Cerebellar nuclear complex (tissue), 1 donor: ENCODE results near the gene EIF4A2.

Experiments
- DNase-seq, 2 experiments: peaks; one replicate each; lab custom pipeline; 2025; lab: John Stamatoyannopoulos, UW

The EIF4A2 gene

DNA sequence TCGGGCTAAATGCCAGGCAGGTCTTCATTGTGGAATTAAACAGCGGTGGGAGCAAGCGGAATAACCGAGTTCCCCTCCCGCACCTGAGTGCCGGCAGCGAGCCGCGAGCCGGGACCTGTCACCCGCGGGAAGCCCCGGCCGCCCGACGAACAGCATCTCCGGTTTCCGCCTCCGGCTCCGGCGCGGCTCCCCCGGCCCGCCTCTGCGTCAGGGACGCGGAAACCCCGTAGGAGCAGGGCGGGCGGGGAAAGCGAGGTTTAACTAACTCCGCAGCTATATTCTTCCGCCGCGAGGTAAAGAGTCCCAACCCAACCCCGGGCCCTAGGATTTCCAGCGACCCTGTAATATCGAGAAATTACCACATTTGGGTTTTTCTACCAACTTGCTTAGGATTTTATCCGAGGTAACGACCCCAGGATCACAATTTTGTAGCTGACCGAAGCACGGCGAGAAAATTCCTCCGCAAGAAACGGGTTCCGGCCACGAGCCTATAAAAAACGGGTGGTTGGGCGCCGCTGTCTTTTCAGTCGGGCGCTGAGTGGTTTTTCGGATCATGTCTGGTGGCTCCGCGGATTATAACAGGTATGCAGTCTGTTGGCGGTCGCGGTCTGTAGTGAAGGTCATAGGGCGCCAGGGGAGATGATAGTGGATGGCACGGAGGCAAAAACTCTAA, at the start of gene EIF4A2:
Gene EIF4A2, plus strand, starts transcription at position 520 of the 673 bp plus-strand sequence. Its CDS starts 34 bp downstream, at position 554.
- DNase-seq: peak; percentile 13 to 47

- DNase-seq: no peak
These were observed 40.6 kb upstream of the EIF4A2 start for GRCh38 chr3:186742618-186743380.

DNA sequence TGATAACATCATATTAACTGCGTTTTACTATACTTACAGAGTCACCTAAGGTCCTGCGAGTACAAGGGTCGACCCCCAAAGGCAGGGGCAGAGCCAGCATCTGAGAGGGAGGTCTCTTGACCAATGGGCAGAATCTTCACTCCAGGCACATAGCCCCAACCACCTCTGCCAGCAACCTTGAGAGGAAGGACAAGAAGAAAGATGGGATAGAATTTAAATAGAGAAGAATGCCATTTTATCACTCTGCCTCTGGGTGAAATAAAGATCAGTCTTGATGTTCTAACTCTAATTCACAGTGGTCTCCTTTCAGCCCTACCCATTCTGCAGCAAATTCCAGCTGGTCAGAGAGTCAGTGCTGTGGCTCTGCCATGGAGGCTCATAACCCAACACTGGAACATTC, 39.7 kb upstream of the EIF4A2 start:
- no peak for DNase-seq

DNA sequence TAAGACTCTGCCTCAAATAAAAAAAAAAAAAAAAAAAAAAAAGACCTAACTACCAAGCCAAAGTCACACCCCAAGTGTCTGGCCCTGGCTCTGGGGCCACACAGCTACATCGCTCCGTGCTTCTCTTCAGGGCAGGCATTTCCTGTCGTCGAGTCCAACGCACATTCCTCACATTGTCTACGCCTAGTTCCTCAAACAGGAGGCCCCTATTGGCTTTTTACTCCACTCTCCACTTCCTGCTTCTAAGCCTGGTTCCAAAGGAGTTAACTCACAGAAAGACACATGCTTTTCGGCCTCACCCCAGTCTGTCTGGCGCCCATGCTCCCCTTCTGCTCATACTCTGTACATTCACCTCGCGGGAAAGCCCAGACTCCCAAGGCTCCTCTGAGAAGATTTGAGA, 37.4 kb upstream of the EIF4A2 start:
- no peak for DNase-seq

DNA sequence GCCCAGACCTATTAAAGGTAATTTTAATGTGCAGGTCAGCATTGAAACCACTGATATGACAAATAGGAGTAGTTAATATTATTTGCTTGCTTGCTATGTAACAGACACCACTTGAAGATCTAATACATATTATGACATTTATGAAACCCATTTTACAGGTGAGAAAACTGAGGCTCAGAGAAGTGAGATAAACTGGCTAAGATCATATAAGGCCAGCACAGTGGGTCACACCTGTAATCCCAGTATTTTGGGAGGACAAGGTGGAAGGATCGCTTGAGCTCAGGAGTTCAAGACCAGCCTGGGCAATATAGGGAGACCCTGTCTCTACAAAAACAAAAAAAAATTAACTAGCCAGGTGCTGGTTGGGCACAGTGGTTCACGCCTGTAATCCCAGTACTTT, 33.1 kb upstream of the EIF4A2 start:
- DNase-seq: no peak

DNA sequence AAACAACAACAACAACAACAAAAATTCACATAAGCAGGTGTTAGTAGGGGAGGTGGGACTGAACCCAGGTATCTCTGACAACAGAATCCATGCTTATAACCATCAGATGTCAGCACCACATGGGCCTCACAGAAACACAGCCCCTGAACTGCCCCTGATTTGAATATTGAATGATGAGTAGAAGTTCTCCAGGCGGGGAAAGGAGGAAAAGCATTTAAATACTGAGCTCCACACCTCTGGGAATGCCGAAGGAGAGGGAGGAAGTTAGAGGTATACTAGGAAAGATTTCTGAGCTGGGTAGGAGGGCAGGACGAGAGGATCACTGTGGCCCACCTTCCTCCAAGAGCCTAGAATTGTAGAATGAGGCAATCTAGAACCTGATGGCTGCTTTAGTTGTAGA, 31.9 kb upstream of the EIF4A2 start:
- DNase-seq: no peak

GRCh38 chr3:186754006-186754405, 29.4 kb upstream of the EIF4A2 start:
- no peak for DNase-seq

DNA sequence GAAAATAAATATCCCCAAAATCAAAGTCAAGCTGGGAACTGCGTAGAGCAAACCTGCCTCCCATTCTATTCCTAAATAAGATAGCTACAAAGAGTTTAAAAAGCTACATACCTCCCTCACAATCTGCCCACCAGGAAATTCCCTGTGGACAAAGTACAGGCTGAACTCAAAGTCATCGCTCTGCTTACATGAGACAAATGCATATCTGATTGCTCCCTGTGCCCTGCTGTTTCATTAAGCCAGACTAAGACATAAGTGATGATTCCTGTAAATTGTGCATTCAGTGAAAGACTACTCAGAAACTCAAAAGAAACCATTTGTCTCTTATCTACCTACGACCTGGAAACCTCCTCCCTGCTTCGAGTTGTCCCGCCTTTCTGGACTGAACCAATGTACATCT, 28.5 kb upstream of the EIF4A2 start:
- no peak for DNase-seq

GRCh38 chr3:186757214-186757613, 26.2 kb upstream of the EIF4A2 start:
- no peak for DNase-seq

GRCh38 chr3:186757686-186758220, 25.6 kb upstream of the EIF4A2 start:
- no peak for DNase-seq

- DNase-seq: no peak
These were observed 24.0 kb upstream of the EIF4A2 start for GRCh38 chr3:186759231-186759930.

DNA sequence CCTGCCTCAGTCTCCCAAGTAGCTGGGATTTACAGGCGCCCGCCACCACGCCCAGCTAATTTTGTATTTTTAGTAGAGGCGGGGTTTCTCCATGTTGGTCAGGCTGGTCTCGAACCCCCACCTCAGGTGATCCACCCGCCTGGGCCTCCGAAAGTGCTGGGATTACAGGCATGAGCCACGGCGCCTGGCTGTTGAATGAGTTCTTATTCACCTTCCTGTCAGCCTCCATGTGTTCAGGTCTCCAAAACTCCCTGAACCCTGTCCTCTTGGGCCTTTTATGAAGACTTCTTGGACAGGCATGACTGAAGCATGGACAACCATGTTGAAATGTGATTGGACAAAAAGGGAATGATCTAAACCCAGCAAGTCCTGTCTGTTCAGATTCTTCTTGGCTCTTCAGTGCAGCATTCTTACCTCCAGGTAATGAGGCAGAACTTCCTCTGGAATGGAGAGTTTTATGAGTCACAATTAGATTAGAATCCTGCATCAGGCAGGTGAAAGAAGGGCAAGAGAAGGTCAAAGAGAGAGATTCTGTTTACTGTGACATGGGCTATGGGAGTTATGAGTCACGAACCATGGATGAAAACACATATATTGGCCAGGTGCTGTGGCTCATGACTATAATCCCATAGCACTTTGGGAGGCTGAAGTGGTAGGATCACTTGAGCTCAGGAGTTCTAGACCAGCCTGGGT, 23.1 kb upstream of the EIF4A2 start:
- no peak for DNase-seq

- DNase-seq: no peak
These were observed 22.4 kb upstream of the EIF4A2 start for GRCh38 chr3:186760897-186761447.

DNA sequence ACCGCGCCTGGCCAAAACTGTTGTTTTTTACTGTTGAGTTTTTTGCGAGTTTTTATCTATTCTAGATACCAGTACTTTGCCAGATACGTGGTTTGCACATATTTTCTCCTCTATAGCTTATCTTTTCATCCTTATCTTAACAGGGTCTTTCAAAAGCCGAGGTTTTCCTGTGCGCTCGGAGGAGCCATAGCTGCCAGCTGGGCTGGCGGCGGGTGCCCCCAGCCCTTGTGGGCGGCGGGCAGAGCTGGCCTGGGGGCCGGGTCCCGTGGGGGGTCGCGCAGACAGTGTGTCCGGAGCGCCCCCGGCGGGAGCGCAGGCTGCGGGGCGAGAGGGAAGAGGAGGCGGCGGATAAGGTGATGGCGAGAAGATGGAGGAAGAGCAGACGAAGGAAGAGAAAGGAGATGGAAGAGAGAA, 11.1 kb upstream of the EIF4A2 start:
- DNase-seq: no peak

DNA sequence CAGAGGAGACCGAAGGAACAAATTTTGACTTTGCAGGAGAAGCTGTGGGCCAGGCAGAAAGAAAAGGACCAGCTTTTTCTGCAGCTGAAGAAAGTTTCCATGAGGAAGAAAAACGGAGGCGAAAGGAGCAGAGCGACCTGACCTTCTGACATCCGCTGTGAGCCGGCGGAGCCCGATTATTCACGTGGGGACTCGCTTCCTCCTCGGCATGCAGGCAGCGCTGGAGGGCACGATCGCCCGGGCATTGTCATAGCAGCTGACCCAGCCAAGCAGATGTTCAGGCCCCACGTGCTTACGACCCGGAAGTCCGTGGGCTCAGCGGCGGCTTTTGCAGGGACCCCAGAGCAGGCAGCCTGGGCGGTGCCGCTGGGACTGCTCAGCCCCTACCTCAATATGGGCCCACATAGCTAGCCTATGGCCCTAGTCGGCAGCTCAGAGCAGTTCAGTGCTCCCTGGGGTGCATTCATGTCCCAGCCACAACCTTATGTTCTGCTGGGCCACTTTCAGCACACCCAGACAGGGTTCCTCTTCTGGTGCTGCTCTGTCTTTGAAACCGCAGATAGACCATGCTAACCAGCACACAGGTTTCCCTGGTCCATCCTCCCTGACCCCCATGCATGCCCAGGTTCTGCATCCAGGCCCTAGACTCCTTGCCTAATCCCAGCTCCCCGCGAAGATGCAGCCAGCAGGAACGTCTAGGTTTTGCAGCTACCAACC, 10.5 kb upstream of the EIF4A2 start:
- no peak for DNase-seq

- DNase-seq: no peak
These were observed 7.4 kb upstream of the EIF4A2 start for GRCh38 chr3:186775999-186776398.

DNA sequence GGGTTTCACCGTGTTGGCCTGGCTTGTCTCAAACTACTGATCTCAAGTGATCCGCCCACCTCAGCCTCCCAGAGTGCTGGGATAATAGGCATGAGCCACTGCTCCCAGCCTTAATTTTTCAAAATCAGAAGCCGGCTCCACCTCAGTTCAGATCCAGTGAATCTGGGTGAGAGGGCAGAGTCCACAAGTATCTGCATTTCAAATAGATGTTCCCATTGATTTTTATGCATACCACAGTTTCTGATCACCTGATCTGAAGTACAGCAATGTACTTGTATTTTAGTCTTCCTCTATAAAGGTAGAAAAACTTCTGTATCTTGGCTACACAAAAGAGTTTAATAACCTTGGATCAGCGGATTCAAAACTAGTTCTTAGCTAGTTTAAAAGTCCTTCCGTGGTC, 4.2 kb upstream of the EIF4A2 start:
- no peak for DNase-seq

- no peak for DNase-seq
These were observed 777 bp upstream of the EIF4A2 start for GRCh38 chr3:186782542-186783057.

DNA sequence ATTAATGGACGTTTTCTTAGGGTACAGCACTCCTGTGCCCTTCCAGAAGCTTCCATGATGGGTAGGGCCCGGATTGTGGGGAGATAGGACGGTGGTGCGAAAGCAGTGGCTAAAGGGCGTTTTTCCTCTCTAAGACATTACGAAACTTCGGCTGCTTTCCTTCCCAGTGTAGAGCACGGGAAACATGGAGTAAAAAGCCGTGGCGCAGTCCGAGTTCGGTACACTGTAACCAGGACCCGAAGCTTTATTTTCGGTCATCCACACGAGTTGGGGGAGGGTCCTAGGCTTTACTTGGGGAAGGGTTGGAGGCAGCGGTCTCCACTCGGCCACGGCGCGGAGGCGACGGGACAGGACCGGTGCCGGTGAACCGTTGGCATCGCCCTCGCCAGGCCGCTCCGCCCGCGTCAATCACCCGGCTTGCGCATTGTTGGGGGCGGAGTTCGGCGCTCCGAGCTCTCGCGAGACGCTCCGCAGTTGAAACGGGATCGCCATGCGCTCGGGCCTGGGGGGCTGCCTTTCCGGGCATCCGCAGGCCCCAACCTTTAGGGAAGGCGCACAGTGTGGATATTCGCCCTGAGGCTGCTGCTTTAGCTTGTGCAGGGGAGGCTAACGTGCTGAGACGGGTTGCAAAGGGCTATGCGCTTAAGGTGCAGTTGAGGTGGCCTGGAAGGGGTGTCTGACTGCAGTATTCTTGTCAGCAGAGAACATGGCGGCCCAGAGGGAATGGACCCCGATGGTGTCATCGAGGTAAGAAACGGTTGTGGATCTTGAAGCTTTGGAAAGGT, 546 bp downstream of the EIF4A2 start:
- peak in 1 of 2 experiments; percentile 13 for DNase-seq
